Nephron progenitor cell (in vitro differentiated cells): ENCODE data around the gene SIGLEC1.
A peak's percentile ranks its signal among the peaks of the same experiment; 100 is the strongest.

Experiments used
- DNase-seq: peaks from one replicate; pipeline ENCODE4 v3.0.0; 2021
- H3K27ac Mint-ChIP-seq: 2 replicates; pipeline ENCODE4 v1.8.0; 2021; ENCODE audit warnings: mild to moderate bottlenecking, moderate library complexity, mixed read lengths
- H3K27me3 Mint-ChIP-seq: 2 replicates; pipeline ENCODE4 v1.8.0; 2021; ENCODE audit warnings: mild to moderate bottlenecking, low read depth, mixed read lengths; ENCODE audit not compliant: poor library complexity
- H3K36me3 Mint-ChIP-seq: 2 replicates; pipeline ENCODE4 v1.8.0; 2021; ENCODE audit warnings: low read depth, mixed read lengths
- H3K4me1 Mint-ChIP-seq: 2 replicates; pipeline ENCODE4 v1.8.0; 2021; ENCODE audit warnings: mixed read lengths
- H3K4me3 Mint-ChIP-seq: 2 replicates; pipeline ENCODE4 v1.8.0; 2021; ENCODE audit warnings: mild to moderate bottlenecking, moderate library complexity, mixed read lengths
- H3K9me3 Mint-ChIP-seq: 2 replicates; pipeline ENCODE4 v1.8.0; 2021; ENCODE audit warnings: mild to moderate bottlenecking, moderate library complexity, mixed read lengths
- TF ChIP-seq, protein P1 (sequence below): fragments of 200-600 bp; sonication (generic); IDR thresholded peaks from 2 replicates; pipeline ENCODE4 v1.5.0; 2021; ENCODE audit warnings: antibody characterized with exemption

Gene SIGLEC1

DNA sequence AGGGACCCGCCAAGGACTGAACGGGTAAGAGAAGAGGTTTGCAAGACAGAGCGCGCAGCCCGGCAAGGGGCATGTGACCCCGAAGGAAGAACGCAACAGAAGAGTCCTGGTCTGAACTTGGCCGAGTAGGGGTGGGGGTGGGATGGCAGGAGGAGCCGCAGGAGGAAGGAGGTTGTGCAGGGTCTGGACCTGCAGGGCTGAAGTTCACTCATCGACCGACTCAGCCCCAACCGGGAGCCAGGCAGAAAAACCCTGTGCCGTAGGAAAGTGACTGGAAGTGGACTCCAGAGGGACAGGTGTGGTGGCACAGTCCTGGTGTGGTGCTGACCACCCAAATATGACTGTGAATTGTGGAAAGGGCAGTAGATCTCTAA, 40.0 kb upstream of the SIGLEC1 start:
- peaks cover 44% of the 10 kb centered on the region for H3K27me3 Mint-ChIP-seq
- H3K4me1 Mint-ChIP-seq = peaks cover 4% of the 10 kb centered on the region
- peaks cover 12% of the 10 kb centered on the region for H3K36me3 Mint-ChIP-seq
- peak overlapping the region; percentile 40 for H3K4me3 Mint-ChIP-seq
- TF ChIP-seq, protein P1, sequence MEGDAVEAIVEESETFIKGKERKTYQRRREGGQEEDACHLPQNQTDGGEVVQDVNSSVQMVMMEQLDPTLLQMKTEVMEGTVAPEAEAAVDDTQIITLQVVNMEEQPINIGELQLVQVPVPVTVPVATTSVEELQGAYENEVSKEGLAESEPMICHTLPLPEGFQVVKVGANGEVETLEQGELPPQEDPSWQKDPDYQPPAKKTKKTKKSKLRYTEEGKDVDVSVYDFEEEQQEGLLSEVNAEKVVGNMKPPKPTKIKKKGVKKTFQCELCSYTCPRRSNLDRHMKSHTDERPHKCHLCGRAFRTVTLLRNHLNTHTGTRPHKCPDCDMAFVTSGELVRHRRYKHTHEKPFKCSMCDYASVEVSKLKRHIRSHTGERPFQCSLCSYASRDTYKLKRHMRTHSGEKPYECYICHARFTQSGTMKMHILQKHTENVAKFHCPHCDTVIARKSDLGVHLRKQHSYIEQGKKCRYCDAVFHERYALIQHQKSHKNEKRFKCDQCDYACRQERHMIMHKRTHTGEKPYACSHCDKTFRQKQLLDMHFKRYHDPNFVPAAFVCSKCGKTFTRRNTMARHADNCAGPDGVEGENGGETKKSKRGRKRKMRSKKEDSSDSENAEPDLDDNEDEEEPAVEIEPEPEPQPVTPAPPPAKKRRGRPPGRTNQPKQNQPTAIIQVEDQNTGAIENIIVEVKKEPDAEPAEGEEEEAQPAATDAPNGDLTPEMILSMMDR = no peak
- H3K27ac Mint-ChIP-seq = no peak overlapping the region
- DNase-seq = no peak
- H3K9me3 Mint-ChIP-seq = no peaks in the 10 kb centered on the region

DNA sequence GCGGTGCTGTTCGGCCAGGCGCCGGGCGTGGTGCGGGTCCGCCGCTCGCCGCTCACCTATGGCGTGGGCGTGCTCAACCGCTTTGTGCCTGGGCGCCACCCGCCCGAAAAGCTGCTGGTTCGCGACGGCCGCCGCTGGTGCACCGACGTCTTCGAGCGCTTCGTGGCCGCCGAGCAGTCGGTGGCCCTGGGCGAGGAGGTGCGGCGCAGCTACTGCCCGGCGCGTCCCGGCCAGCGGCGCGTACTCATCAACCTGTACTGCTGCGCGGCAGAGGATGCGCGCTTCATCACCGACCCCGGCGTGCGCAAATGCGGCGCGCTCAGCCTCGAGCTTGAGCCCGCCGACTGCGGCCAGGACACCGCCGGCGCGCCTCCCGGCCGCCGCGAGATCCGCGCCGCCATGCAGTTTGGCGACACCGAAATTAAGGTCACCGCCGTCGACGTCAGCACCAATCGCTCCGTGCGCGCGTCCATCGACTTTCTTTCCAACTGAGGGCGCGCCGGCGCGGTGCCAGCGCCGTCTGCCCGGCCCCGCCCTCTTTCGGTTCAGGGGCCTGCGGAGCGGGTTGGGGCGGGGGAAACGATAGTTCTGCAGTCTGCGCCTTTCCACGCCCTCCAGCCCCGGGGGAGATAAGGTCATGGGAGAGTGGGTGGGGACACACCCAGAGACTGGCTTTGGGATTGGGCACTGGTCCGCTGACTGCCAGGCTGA, 39.4 kb upstream of the SIGLEC1 start:
- Mint-ChIP-seq H3K36me3 (peaks cover 14% of the 10 kb centered on the region), H3K27me3 (peaks cover 48% of the 10 kb centered on the region), H3K27ac (no peak overlapping the region), H3K4me1 (peaks cover 4% of the 10 kb centered on the region), H3K4me3 (peak overlapping the region; percentile 40), H3K9me3 (no peaks in the 10 kb centered on the region)
- DNase-seq = peak; percentile 57
- TF ChIP-seq, protein P1 = no peak

DNA sequence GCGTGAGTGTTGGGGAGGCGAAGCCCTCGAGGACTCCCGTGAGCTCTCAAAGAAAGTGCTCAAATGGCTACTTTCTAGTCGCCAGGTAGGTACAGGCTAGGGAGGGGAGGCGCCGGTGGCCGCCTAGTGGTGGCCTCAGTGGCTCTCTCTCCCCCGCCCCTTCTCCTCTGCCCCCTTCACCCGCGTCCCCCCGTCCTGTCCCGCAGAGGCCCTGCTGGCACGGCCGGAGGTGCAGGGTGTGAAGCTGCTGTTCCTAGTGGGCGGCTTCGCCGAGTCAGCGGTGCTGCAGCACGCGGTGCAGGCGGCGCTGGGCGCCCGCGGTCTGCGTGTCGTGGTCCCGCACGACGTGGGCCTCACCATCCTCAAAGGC, 38.9 kb upstream of the SIGLEC1 start:
- Mint-ChIP-seq H3K9me3 (no peaks in the 10 kb centered on the region), H3K4me1 (peaks cover 4% of the 10 kb centered on the region), H3K27ac (no peak overlapping the region), H3K36me3 (peaks cover 17% of the 10 kb centered on the region), H3K27me3 (peaks cover 54% of the 10 kb centered on the region), H3K4me3 (no peak overlapping the region)
- TF ChIP-seq, protein P1 = no peak
- DNase-seq = no peak

DNA sequence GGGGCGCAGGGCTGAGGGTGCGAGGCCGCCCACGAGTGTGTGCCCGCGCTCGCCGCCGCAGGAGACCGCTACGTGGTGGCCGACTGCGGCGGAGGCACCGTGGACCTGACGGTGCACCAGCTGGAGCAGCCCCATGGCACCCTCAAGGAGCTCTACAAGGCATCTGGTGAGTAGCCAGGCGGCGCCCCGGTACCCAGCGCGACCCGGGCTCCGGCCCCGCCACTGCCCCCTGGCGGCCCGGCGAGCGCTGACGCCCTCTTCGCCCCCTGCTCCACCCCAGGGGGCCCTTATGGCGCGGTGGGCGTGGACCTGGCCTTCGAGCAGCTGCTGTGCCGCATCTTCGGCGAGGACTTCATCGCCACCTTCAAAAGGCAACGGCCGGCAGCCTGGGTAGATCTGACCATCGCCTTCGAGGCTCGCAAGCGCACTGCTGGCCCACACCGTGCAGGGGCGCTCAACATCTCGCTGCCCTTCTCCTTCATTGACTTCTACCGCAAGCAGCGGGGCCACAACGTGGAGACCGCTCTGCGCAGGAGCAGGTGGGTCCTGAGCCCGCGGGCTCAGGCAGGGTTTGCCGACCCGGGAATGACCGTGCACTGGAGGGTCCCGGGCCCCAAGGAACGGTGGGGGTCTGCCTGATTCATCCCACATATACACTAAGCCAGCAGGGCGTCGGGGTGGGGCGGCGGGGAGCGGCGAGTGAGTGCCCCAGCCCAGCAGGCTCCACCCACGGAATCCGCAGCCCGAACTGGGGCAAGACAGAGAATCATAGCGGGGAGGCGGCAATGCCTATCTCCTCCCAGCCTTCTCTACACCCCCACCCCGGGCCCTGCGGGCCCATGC, 37.5 kb upstream of the SIGLEC1 start:
- Mint-ChIP-seq H3K9me3 (no peaks in the 10 kb centered on the region), H3K36me3 (peaks cover 30% of the 10 kb centered on the region), H3K27ac (no peak overlapping the region), H3K27me3 (peaks cover 67% of the 10 kb centered on the region), H3K4me1 (peaks cover 8% of the 10 kb centered on the region), H3K4me3 (peak overlapping the region; percentile 32)
- DNase-seq = peak; percentile 84
- TF ChIP-seq, protein P1 = peak; percentile 92

DNA sequence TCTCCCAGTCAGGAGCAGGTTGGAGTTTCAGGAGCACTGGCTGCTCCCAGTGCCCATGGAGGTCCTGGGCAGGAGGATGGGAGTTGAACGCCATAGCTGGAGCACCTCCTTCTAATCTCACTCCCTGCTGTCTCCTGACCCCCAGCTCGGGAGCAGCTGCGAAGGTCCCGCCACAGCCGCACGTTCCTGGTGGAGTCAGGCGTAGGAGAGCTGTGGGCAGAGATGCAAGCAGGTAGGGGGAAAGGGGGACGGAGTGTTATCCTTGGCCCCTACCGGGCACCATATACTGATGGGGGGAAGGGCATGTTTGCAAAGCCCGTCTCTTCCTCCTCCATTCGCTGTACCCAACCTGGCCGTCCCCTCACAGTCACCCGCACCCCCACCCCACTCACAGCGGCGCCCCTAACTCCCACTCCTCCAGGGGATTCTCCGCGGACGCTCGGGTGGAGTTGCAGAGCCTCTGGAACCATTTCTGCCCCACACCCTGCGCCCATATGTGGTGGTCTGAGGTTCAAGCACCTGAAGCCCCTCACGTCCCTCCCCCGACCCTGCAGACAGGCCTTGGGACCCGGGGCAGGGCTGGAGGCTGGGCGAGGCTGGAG, 36.8 kb upstream of the SIGLEC1 start:
- Mint-ChIP-seq H3K36me3 (peaks cover 37% of the 10 kb centered on the region), H3K9me3 (peaks cover 6% of the 10 kb centered on the region), H3K4me1 (peaks cover 11% of the 10 kb centered on the region), H3K27me3 (peaks cover 74% of the 10 kb centered on the region), H3K27ac (no peak overlapping the region), H3K4me3 (no peak overlapping the region)
- TF ChIP-seq, protein P1 = no peak
- DNase-seq = no peak
